Ovary (tissue), 3 donors: Measurements from ENCODE around the gene KAT2B.

ENCODE experiments used
- CTCF ChIP-seq, 3 donors: fragments of 450-650 bp in 2 of 3; fragments of 200-600 bp in 1 of 3; IDR thresholded peaks; one replicate each; pipeline versions ENCODE4 v1.5.1 to v1.8.0; 2016 to 2022; ENCODE audit warnings: antibody characterized with exemption in 3 of 3, mild to moderate bottlenecking in 1 of 3
- EP300 ChIP-seq: sonication (generic); formaldehyde crosslinking; IDR thresholded peaks from one replicate; pipeline ENCODE4 v1.6.1; 2017; ENCODE audit warnings: antibody characterized with exemption
- POLR2A ChIP-seq: fragments of 450-650 bp; IDR thresholded peaks from one replicate; pipeline ENCODE4 v1.6.1; 2017; ENCODE audit warnings: antibody characterized with exemption, mild to moderate bottlenecking, moderate library complexity
- donor health status: DM: no; HTN: no; CAD: no.

GRCh38 chr3:20099060-20099459, 58.8 kb downstream of the KAT2B start:
- TF ChIP-seq CTCF (IDR thresholded peaks at IDR 0.05) (no peak), POLR2A (no peak), EP300 (no peak)
